ENCODE data around the gene MEF2D.

Gene MEF2D

DNA sequence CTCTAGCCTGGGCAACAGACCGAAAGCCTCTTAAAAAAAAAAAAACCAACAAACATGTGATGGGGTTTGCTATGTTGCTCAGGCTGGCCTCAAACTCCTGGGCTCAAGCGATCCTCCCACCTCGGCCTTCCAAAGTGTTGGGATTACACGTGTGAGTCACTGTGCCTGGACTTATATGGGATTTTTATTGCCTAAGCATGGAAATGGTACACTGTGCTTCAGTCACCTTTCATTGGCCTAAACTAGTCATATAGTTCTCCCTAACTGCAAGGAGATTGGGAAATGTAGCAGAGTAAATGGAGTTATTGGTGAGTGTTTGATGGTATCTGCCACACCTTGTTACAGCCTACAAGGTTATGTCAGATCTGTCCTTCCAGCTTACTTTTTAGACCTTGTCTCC, 17.2 kb upstream of the MEF2D start:
- no peaks in the 10 kb centered on the region for H3K36me3 ChIP-seq (ENCODE audit: insufficient read depth, low read length)

GRCh38 chr1:156516821-156517220, 16.2 kb upstream of the MEF2D start:
- H3K79me2 ChIP-seq (ENCODE audit: insufficient read depth, low read length) = no peaks in the 10 kb centered on the region
- H3K9me3 ChIP-seq (ENCODE audit: insufficient read depth, low read depth, low read length) = no peaks in the 10 kb centered on the region
- TF ChIP-seq CTCF (conservative IDR thresholded peaks at IDR 0.05; ENCODE audit: low read length) (no peak), EZH2phosphoT487 (IDR thresholded peaks at IDR 0.05; ENCODE audit: borderline replicate concordance) (no peak)
- H3K4me1 ChIP-seq (ENCODE audit: insufficient read depth, low read length, poor library complexity, severe bottlenecking) = no peaks in the 10 kb centered on the region
- no peak overlapping the region for H3K9ac ChIP-seq (ENCODE audit: low read depth, low read length, poor library complexity, severe bottlenecking)
- no peak overlapping the region for H3K4me3 ChIP-seq (ENCODE audit: low read length, poor library complexity, severe bottlenecking)
- no peaks in the 10 kb centered on the region for H3K36me3 ChIP-seq (ENCODE audit: insufficient read depth, low read length)
- H3K9me2 ChIP-seq (replicated peaks; ENCODE audit: low read depth, low read length) = no peaks in the 10 kb centered on the region
- H2AFZ ChIP-seq (ENCODE audit: low read length) = no peak overlapping the region
- no peaks in the 10 kb centered on the region for H4K20me1 ChIP-seq (ENCODE audit: insufficient read depth, low read length, poor library complexity, severe bottlenecking)
- no peaks in the 10 kb centered on the region for H3K27me3 ChIP-seq (ENCODE audit: insufficient read depth, low read length, poor library complexity, severe bottlenecking)
- no peaks in the 10 kb centered on the region for H3F3A ChIP-seq (ENCODE audit: low read depth)
- H3K4me2 ChIP-seq (ENCODE audit: low read depth, low read length, poor library complexity, severe bottlenecking) = no peak overlapping the region

More for the DNA sequence above, 17.2 kb upstream of the MEF2D start:
- Histone ChIP-seq H4K20me1 (ENCODE audit: insufficient read depth, low read length, poor library complexity, severe bottlenecking) (no peaks in the 10 kb centered on the region), H3K9ac (ENCODE audit: low read depth, low read length, poor library complexity, severe bottlenecking) (no peak overlapping the region), H3K4me2 (ENCODE audit: low read depth, low read length, poor library complexity, severe bottlenecking) (no peak overlapping the region), H3K27me3 (ENCODE audit: insufficient read depth, low read length, poor library complexity, severe bottlenecking) (no peaks in the 10 kb centered on the region), H3F3A (ENCODE audit: low read depth) (no peaks in the 10 kb centered on the region), H3K79me2 (ENCODE audit: insufficient read depth, low read length) (no peaks in the 10 kb centered on the region), H3K4me1 (ENCODE audit: insufficient read depth, low read length, poor library complexity, severe bottlenecking) (no peaks in the 10 kb centered on the region), H3K9me2 (replicated peaks; ENCODE audit: low read depth, low read length) (no peaks in the 10 kb centered on the region), H3K9me3 (ENCODE audit: insufficient read depth, low read depth, low read length) (no peaks in the 10 kb centered on the region), H2AFZ (ENCODE audit: low read length) (no peak overlapping the region), H3K4me3 (ENCODE audit: low read length, poor library complexity, severe bottlenecking) (no peak overlapping the region)
- TF ChIP-seq EZH2phosphoT487 (IDR thresholded peaks at IDR 0.05; ENCODE audit: borderline replicate concordance) = no peak
- TF ChIP-seq CTCF (conservative IDR thresholded peaks at IDR 0.05; ENCODE audit: low read length) = no peak

GRCh38 chr1:156515956-156516355, 15.4 kb upstream of the MEF2D start:
- Histone ChIP-seq H3K4me2 (ENCODE audit: low read depth, low read length, poor library complexity, severe bottlenecking) (no peak overlapping the region), H2AFZ (ENCODE audit: low read length) (no peak overlapping the region), H3K27me3 (ENCODE audit: insufficient read depth, low read length, poor library complexity, severe bottlenecking) (no peaks in the 10 kb centered on the region), H3K9me3 (ENCODE audit: insufficient read depth, low read depth, low read length) (no peaks in the 10 kb centered on the region), H4K20me1 (ENCODE audit: insufficient read depth, low read length, poor library complexity, severe bottlenecking) (no peaks in the 10 kb centered on the region), H3K79me2 (ENCODE audit: insufficient read depth, low read length) (no peaks in the 10 kb centered on the region), H3K9ac (ENCODE audit: low read depth, low read length, poor library complexity, severe bottlenecking) (no peak overlapping the region), H3K4me3 (ENCODE audit: low read length, poor library complexity, severe bottlenecking) (no peak overlapping the region), H3F3A (ENCODE audit: low read depth) (no peaks in the 10 kb centered on the region), H3K4me1 (ENCODE audit: insufficient read depth, low read length, poor library complexity, severe bottlenecking) (no peaks in the 10 kb centered on the region), H3K9me2 (replicated peaks; ENCODE audit: low read depth, low read length) (no peaks in the 10 kb centered on the region), H3K36me3 (ENCODE audit: insufficient read depth, low read length) (no peaks in the 10 kb centered on the region)
- TF ChIP-seq EZH2phosphoT487 (IDR thresholded peaks at IDR 0.05; ENCODE audit: borderline replicate concordance) = no peak

DNA sequence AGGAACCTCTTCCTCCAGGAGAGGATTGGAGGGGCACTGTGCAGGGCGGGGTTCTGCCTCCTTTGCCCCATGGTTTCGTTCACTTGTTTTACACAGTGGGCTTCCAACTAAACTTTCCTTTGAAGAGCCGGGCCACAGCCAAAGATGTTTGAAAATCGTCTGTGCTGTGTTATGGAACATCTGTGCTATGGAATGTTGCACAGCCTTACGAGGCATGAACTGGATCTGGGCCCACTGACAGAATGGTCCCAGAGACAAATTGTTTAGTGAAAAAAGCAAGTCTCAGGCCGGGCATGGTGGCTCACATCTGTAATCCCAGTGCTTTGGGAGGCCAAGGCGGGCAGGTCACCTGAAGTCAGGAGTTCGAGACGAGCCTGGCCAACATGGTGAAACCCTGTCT, 12.6 kb upstream of the MEF2D start:
- Histone ChIP-seq H3F3A (ENCODE audit: low read depth) (no peaks in the 10 kb centered on the region), H3K36me3 (ENCODE audit: insufficient read depth, low read length) (no peaks in the 10 kb centered on the region), H3K27me3 (ENCODE audit: insufficient read depth, low read length, poor library complexity, severe bottlenecking) (no peaks in the 10 kb centered on the region), H3K9ac (ENCODE audit: low read depth, low read length, poor library complexity, severe bottlenecking) (no peak overlapping the region), H3K4me1 (ENCODE audit: insufficient read depth, low read length, poor library complexity, severe bottlenecking) (peaks cover 7% of the 10 kb centered on the region), H3K4me3 (ENCODE audit: low read length, poor library complexity, severe bottlenecking) (no peak overlapping the region), H2AFZ (ENCODE audit: low read length) (no peak overlapping the region), H4K20me1 (ENCODE audit: insufficient read depth, low read length, poor library complexity, severe bottlenecking) (no peaks in the 10 kb centered on the region), H3K79me2 (ENCODE audit: insufficient read depth, low read length) (no peaks in the 10 kb centered on the region), H3K9me2 (replicated peaks; ENCODE audit: low read depth, low read length) (no peaks in the 10 kb centered on the region), H3K4me2 (ENCODE audit: low read depth, low read length, poor library complexity, severe bottlenecking) (no peak overlapping the region), H3K9me3 (ENCODE audit: insufficient read depth, low read depth, low read length) (no peaks in the 10 kb centered on the region)
- TF ChIP-seq EZH2phosphoT487 (IDR thresholded peaks at IDR 0.05; ENCODE audit: borderline replicate concordance) (no peak), CTCF (conservative IDR thresholded peaks at IDR 0.05; ENCODE audit: low read length) (no peak)
